ENCODE data around the gene RANBP3. TPM values are rescaled to one million over a fixed set of nuclear protein-coding genes. Genes with fewer than 3 reads are reported as not detected.

RANBP3 gene
- total RNA-seq, 4 donors from 2014 or later, result 43.8 to 60.1 (median 45.9) TPM

GRCh38 chr19:5910638-5910907 is 67.4 kb downstream of the RANBP3 start:
- DNase-seq (ENCODE audit: low spot score) (no peak), ATAC-seq (ENCODE audit: low FRiP score) (no peak)
- TF ChIP-seq CTCF (IDR thresholded peaks at IDR 0.05), result no peak

- DNase-seq (ENCODE audit: low spot score), result no peak
Observed at GRCh38 chr19:5908773-5909442, 69.0 kb downstream of the RANBP3 start.

GRCh38 chr19:5907241-5907640 is 70.7 kb downstream of the RANBP3 start:
- no peak for DNase-seq (ENCODE audit: low spot score)
- no peak for TF ChIP-seq CTCF (IDR thresholded peaks at IDR 0.05)
- ATAC-seq (ENCODE audit: low FRiP score), result no peak

More at GRCh38 chr19:5908773-5909442, 69.0 kb downstream of the RANBP3 start:
- TF ChIP-seq CTCF (IDR thresholded peaks at IDR 0.05), result no peak
- no peak for ATAC-seq (ENCODE audit: low FRiP score)

GRCh38 chr19:5905114-5905778 is 72.7 kb downstream of the RANBP3 start:
- DNase-seq (ENCODE audit: low spot score) (no peak), ATAC-seq (ENCODE audit: low FRiP score) (no peak)
- TF ChIP-seq CTCF (IDR thresholded peaks at IDR 0.05), result no peak

- DNase-seq (ENCODE audit: low spot score) (peak; percentile 100), ATAC-seq (ENCODE audit: low FRiP score) (peak; percentile 90)
- no peak for TF ChIP-seq CTCF (IDR thresholded peaks at IDR 0.05)
Observed at GRCh38 chr19:5904352-5905113, 73.4 kb downstream of the RANBP3 start, which contains the start of gene VMAC. Gene VMAC (plus strand): TSS chr19:5904872. CDS start chr19:5904891, 19 bp downstream.

- ATAC-seq (ENCODE audit: low FRiP score), result peak; percentile 84
- no peak for TF ChIP-seq CTCF (IDR thresholded peaks at IDR 0.05)
- peak; percentile 100 for DNase-seq (ENCODE audit: low spot score)
Observed at GRCh38 chr19:5903624-5904351, 74.2 kb downstream of the RANBP3 start, which contains the start of gene NDUFA11. Gene NDUFA11 (minus strand): TSS chr19:5903790. CDS start chr19:5903708, 82 bp downstream.
